Neutrophil (primary cell): Measurements from ENCODE around the gene KRTAP10-9.
"Not testable (repeated sequence)": the region's sequence is repeated elsewhere in the genome, so short reads cannot be mapped to it uniquely, and the experiment has no call there.

Source experiments
- H3K27ac ChIP-seq: fragments of 200-600 bp; sonication (generic); 2 replicates; pipeline ENCODE4 v1.5.1; 2016; ENCODE audit warnings: mild to moderate bottlenecking, moderate library complexity
- H3K27me3 ChIP-seq: fragments of 200-600 bp; sonication (generic); 2 replicates; pipeline ENCODE4 v1.6.0; 2016; ENCODE audit warnings: mild to moderate bottlenecking
- H3K36me3 ChIP-seq: fragments of 200-600 bp; sonication (generic); 2 replicates; pipeline ENCODE4 v1.5.1; 2017
- H3K4me1 ChIP-seq, 2 experiments: fragments of 200-600 bp in 1 of 2; sonication (generic) in 1 of 2; 1 replicate in 1 of 2; 2 replicates in 1 of 2; pipeline versions ENCODE4 v1.5.1 to v1.6.1; 2013 to 2016; ENCODE audit warnings: low read depth in 1 of 2, low read length in 1 of 2, mild to moderate bottlenecking in 1 of 2, moderate library complexity in 1 of 2; ENCODE audit not compliant: control insufficient read depth in 1 of 2, insufficient read depth in 1 of 2
- H3K4me3 ChIP-seq, 2 experiments: fragments of 200-600 bp in 1 of 2; sonication (generic) in 1 of 2; 1 replicate in 1 of 2; 2 replicates in 1 of 2; pipeline ENCODE4 v1.5.1; 2013 to 2016; ENCODE audit warnings: low read depth in 1 of 2, low read length in 1 of 2, mild to moderate bottlenecking in 1 of 2, moderate library complexity in 1 of 2
- H3K9me3 ChIP-seq: fragments of 200-600 bp; sonication (generic); 2 replicates; pipeline ENCODE4 v1.5.1; 2016
- TF ChIP-seq, protein P1 (sequence below): fragments of 200-600 bp; sonication (generic); IDR thresholded peaks from 2 replicates; pipeline ENCODE4 v1.5.1; 2016; ENCODE audit warnings: antibody characterized with exemption

KRTAP10-9 gene

GRCh38 chr21:44632067-44632466 lies 5.2 kb downstream of the KRTAP10-9 start:
- Histone ChIP-seq H3K4me3 (no peak overlapping the region), H3K27me3 (peaks cover 10% of the 10 kb centered on the region), H3K4me1 (peaks cover 5 to 11% of the 10 kb centered on the region in 2 experiments), H3K27ac (no peak overlapping the region), H3K9me3 (no peaks in the 10 kb centered on the region), H3K36me3 (no peaks in the 10 kb centered on the region)
- TF ChIP-seq, protein P1, sequence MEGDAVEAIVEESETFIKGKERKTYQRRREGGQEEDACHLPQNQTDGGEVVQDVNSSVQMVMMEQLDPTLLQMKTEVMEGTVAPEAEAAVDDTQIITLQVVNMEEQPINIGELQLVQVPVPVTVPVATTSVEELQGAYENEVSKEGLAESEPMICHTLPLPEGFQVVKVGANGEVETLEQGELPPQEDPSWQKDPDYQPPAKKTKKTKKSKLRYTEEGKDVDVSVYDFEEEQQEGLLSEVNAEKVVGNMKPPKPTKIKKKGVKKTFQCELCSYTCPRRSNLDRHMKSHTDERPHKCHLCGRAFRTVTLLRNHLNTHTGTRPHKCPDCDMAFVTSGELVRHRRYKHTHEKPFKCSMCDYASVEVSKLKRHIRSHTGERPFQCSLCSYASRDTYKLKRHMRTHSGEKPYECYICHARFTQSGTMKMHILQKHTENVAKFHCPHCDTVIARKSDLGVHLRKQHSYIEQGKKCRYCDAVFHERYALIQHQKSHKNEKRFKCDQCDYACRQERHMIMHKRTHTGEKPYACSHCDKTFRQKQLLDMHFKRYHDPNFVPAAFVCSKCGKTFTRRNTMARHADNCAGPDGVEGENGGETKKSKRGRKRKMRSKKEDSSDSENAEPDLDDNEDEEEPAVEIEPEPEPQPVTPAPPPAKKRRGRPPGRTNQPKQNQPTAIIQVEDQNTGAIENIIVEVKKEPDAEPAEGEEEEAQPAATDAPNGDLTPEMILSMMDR: no peak

DNA sequence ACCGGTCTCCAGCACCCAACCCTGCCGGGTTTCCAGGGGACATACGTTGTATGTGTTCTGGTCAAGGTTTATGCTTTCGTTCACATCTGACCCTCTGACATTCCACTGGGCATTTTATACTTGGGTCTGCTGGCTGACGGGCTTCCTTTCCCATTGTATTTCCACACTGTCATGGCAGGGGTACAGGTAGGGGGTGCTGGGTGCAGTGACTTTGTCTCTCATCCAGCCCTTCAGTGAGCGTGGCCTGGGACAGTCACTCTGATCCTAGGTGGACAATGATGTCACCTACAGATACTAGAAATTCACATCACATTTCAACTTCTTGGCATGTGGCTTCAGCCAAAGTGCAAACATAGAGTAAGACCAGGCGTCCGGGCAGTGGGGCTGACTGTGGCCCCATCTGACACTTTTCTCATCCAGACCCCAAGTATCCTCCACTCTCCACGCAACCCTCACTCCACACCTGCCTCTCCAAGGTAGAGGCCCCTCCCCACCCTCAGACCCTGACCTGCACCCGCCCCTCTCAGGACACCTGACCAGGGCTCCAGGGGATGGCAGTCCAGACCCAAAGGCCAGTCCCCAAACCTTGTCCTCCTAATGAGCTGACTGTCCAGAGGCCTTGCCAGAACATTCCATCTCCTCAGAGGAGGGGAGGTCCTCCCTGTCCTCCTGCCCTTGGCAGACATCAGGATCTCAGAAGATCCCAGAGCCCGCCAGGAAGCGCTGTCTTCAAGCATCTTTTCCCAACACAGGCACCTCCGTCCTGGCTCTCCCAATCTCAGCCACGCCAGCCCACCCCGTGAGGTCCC lies 9.5 kb downstream of the KRTAP10-9 start:
- Histone ChIP-seq H3K4me3 (no peak overlapping the region), H3K27ac (no peak overlapping the region), H3K4me1 (no peaks in the 10 kb centered on the region), H3K9me3 (no peaks in the 10 kb centered on the region), H3K27me3 (peaks cover 7% of the 10 kb centered on the region), H3K36me3 (no peaks in the 10 kb centered on the region)
- TF ChIP-seq, protein P1: no peak

- TF ChIP-seq, protein P1: no peak
- peaks cover 7% of the 10 kb centered on the region for H3K27me3 ChIP-seq
Measured at GRCh38 chr21:44637018-44637850, 10.3 kb downstream of the KRTAP10-9 start, which contains the start of gene KRTAP10-10. Gene KRTAP10-10, plus strand, starts transcription at chr21:44637356. Its CDS starts 62 bp downstream, at chr21:44637418.

DNA sequence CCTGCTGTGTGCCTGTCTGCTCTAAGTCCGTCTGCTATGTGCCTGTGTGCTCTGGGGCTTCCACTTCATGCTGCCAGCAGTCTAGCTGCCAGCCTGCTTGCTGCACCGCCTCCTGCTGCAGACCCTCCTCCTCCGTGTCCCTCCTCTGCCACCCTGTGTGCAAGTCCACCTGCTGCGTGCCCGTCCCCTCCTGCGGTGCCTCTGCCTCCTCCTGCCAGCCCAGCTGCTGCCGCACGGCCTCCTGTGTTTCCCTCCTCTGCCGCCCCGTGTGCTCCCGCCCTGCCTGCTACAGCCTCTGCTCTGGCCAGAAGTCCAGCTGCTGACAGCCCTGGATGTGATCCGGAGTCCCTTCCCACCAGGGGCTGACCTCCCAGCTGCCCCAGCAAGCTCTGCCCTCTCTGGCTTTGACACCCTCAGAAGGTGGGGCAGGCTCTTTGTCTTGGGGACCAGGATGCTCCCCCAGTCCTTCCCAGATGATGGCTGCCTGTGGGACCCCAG lies 11.0 kb downstream of the KRTAP10-9 start:
- H3K27me3 ChIP-seq, H3K4me3 ChIP-seq, H3K4me1 ChIP-seq, H3K9me3 ChIP-seq, H3K27ac ChIP-seq, H3K36me3 ChIP-seq: not testable (repeated sequence)

More at GRCh38 chr21:44637018-44637850, 10.3 kb downstream of the KRTAP10-9 start, which contains the start of gene KRTAP10-10:
- H3K9me3 ChIP-seq: no peaks in the 10 kb centered on the region
- H3K4me3 ChIP-seq: no peak within 1 kb of the TSS
- H3K27ac ChIP-seq: no peak within 1 kb of the TSS
- no peaks in the 10 kb centered on the region for H3K36me3 ChIP-seq
- no peaks in the 10 kb centered on the region for H3K4me1 ChIP-seq

DNA sequence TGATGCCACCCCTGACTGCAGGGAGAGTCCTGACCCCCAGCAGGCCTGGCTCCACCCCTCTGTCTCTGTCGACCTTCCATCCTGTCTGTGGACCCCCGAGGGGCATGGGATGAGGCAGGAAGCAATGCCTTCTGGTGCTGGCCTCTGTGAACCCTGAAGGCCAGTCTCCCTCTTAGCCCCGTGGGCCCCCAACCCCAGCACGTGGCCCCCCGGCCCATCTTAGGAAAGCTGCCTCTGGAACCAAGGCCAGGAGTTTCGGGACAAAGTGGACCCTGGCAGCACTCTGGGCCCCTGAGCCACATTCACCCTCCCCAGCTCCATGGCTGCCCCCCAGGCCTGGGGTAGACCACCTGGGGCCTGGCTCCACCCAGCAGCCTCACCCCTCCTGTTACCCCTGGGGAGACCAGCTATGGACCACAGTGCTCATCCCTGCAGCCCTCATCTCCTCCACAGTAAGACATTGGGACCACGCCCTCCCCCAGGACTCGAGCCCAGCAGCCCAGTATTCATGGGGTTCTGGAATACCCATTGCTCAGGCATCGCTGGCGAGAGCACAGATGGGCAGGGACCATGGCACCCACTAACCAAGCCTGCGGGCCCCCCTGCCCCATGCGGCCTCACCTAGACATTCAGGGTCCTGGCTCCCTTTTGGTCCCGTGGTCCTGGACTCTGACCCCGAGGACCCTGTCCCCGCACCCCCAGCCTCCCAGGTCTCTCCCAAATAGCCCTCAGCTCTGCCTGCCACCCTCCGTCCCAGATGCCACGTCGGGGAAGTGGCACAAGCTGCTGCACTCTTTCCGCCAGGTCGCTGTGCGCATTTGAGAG lies 11.8 kb downstream of the KRTAP10-9 start:
- not testable (repeated sequence) for H3K4me1 ChIP-seq, H3K36me3 ChIP-seq, H3K9me3 ChIP-seq, H3K27me3 ChIP-seq, H3K4me3 ChIP-seq, H3K27ac ChIP-seq

- Histone ChIP-seq H3K4me3 (no peak overlapping the region), H3K4me1 (no peaks in the 10 kb centered on the region), H3K9me3 (peaks cover 2% of the 10 kb centered on the region), H3K27ac (no peak overlapping the region), H3K36me3 (no peaks in the 10 kb centered on the region), H3K27me3 (peaks cover 2% of the 10 kb centered on the region)
- TF ChIP-seq, protein P1: no peak
Measured at GRCh38 chr21:44639331-44639655, 12.4 kb downstream of the KRTAP10-9 start.
